WTC11 (cell line): ENCODE measurements around the gene RASA4B.

Source experiments
- ATF2 ChIP-seq: sonication (generic); formaldehyde crosslinking; IDR thresholded peaks from 2 replicates; pipeline ENCODE4 v1.8.1; 2022; ENCODE audit warnings: low read depth, missing genetic modification reagents, borderline replicate concordance
- CTCF ChIP-seq: fragments of 200-600 bp; IDR thresholded peaks from 2 replicates; pipeline ENCODE4 v1.8.0; 2022; ENCODE audit warnings: antibody characterized with exemption
- ETV6 ChIP-seq: sonication (generic); formaldehyde crosslinking; IDR thresholded peaks from 2 replicates; pipeline ENCODE4 v1.8.1; 2022; ENCODE audit warnings: mild to moderate bottlenecking, missing genetic modification reagents
- FOXP1 ChIP-seq: sonication (generic); formaldehyde crosslinking; IDR thresholded peaks from 2 replicates; pipeline ENCODE4 v1.8.0; 2022; ENCODE audit warnings: missing genetic modification reagents, mild to moderate bottlenecking, moderate library complexity, borderline replicate concordance
- GRHL2 ChIP-seq: fragments of 250-450 bp; sonication (Bioruptor Pico); IDR thresholded peaks from 2 replicates; pipeline ENCODE4 v1.8.0; 2022; ENCODE audit warnings: mild to moderate bottlenecking, moderate library complexity; ENCODE audit not compliant: insufficient replicate concordance, severe bottlenecking
- MLX ChIP-seq: sonication (generic); formaldehyde crosslinking; IDR thresholded peaks from 2 replicates; pipeline ENCODE4 v1.8.1; 2023; ENCODE audit warnings: mild to moderate bottlenecking, missing genetic modification reagents, moderate library complexity
- PREB ChIP-seq: sonication (generic); formaldehyde crosslinking; IDR thresholded peaks from 2 replicates; pipeline ENCODE4 v1.8.1; 2022; ENCODE audit warnings: mild to moderate bottlenecking, missing genetic modification reagents, moderate library complexity, borderline replicate concordance
- TP53 ChIP-seq: sonication (generic); formaldehyde crosslinking; IDR thresholded peaks from 2 replicates; pipeline ENCODE4 v1.8.1; 2023; ENCODE audit warnings: mild to moderate bottlenecking, missing genetic modification reagents

GRCh38 chr7:102451371-102452054 is 66.1 kb downstream of the RASA4B start:
- no peak for TF ChIP-seq MLX (CRISPR knock-in tag)
- TF ChIP-seq ETV6, result no peak
- no peak for TF ChIP-seq TP53 (CRISPR knock-in tag)
- no peak for TF ChIP-seq PREB (CRISPR knock-in tag)
- no peak for TF ChIP-seq CTCF
- TF ChIP-seq GRHL2 (CRISPR knock-in tag), result no peak
- no peak for TF ChIP-seq ATF2
- TF ChIP-seq FOXP1 (CRISPR knock-in tag), result no peak
